Measurements from ENCODE around the gene TNFAIP2.
A peak's percentile ranks its signal among the peaks of the same experiment; 100 is the strongest.

The TNFAIP2 gene

GRCh38 chr14:103088921-103089320, 34.3 kb upstream of the TNFAIP2 start:
- TF ChIP-seq CTCF (IDR thresholded peaks at IDR 0.05; ENCODE audit: control extremely low read depth, extremely low read depth, low read depth, missing control alignments): no peak
- no peak for DNase-seq (ENCODE audit: extremely low spot score)
- CTCF ChIA-PET: interaction anchor here (3.7 to 4.5 kb wide), 2 partner anchors 15 to 17 kb away, joined by 15 to 36 read pairs; no protein-coding TSS in a partner anchor
- POLR2A ChIA-PET: interaction anchor here (0.7 kb wide), 1 partner anchor 658 kb away, joined by 4 read pairs; no protein-coding TSS in a partner anchor

GRCh38 chr14:103089386-103090335, 33.6 kb upstream of the TNFAIP2 start:
- TF ChIP-seq CTCF (IDR thresholded peaks at IDR 0.05; ENCODE audit: control extremely low read depth, extremely low read depth, low read depth, missing control alignments): no peak
- POLR2A ChIA-PET: interaction anchor here (0.7 kb wide), 1 partner anchor 659 kb away, joined by 4 read pairs; no protein-coding TSS in a partner anchor
- CTCF ChIA-PET: interaction anchor here (1.1 to 4.5 kb wide), 5 partner anchors 11 to 16 kb away, joined by 4 to 36 read pairs (median 9); no protein-coding TSS in a partner anchor
- DNase-seq (ENCODE audit: extremely low spot score): no peak

- ChIA-PET CTCF (interaction anchor here (1.1 to 4.5 kb wide), 6 partner anchors 10 to 396 kb away, joined by 4 to 36 read pairs (median 8); no protein-coding TSS in a partner anchor), POLR2A (no interaction called here)
These were observed 32.7 kb upstream of the TNFAIP2 start for GRCh38 chr14:103090481-103091020.

GRCh38 chr14:103091041-103091882, 32.0 kb upstream of the TNFAIP2 start:
- peak; percentile 92 for DNase-seq (ENCODE audit: extremely low spot score)
- peak; percentile 73 for TF ChIP-seq CTCF (IDR thresholded peaks at IDR 0.05; ENCODE audit: control extremely low read depth, extremely low read depth, low read depth, missing control alignments)
- ChIA-PET POLR2A (no interaction called here), CTCF (interaction anchor here (1.1 to 4.5 kb wide), 6 partner anchors 9 to 396 kb away, joined by 4 to 36 read pairs (median 8); no protein-coding TSS in a partner anchor)

More at GRCh38 chr14:103090481-103091020, 32.7 kb upstream of the TNFAIP2 start:
- DNase-seq (ENCODE audit: extremely low spot score): no peak
- no peak for TF ChIP-seq CTCF (IDR thresholded peaks at IDR 0.05; ENCODE audit: control extremely low read depth, extremely low read depth, low read depth, missing control alignments)

GRCh38 chr14:103091883-103092222, 31.4 kb upstream of the TNFAIP2 start:
- CTCF ChIA-PET: interaction anchor here (0.6 to 4.5 kb wide), 5 partner anchors 14 to 397 kb away, joined by 3 to 36 read pairs (median 5); no protein-coding TSS in a partner anchor
- no peak for TF ChIP-seq CTCF (IDR thresholded peaks at IDR 0.05; ENCODE audit: control extremely low read depth, extremely low read depth, low read depth, missing control alignments)
- no peak for DNase-seq (ENCODE audit: extremely low spot score)
- POLR2A ChIA-PET: no interaction called here
